MM.1S (cell line): Measurements from ENCODE around the gene HECTD4.

Source experiments
- DNase-seq: peaks from one replicate; pipeline ENCODE4 v3.0.0-alpha.2; 2015
- H2AFZ ChIP-seq: fragments of 300-600 bp; sonication (generic); 2 replicates; pipeline ENCODE4 v1.6.0; 2016; ENCODE audit warnings: antibody characterized with exemption, low read length
- H3F3A ChIP-seq: fragments of 300-600 bp; sonication (generic); 2 replicates; pipeline ENCODE4 v1.6.1; 2016; ENCODE audit warnings: mild to moderate bottlenecking, antibody characterized with exemption, low read length, moderate library complexity, mixed read lengths; ENCODE audit not compliant: insufficient read depth
- H3K27ac ChIP-seq: fragments of 300-600 bp; sonication (generic); 2 replicates; pipeline ENCODE4 v1.5.1; 2016; ENCODE audit warnings: mild to moderate bottlenecking, low read length
- H3K27me3 ChIP-seq: fragments of 300-600 bp; sonication (generic); replicated peaks from 2 replicates; pipeline ENCODE4 v1.6.0; 2016; ENCODE audit warnings: low read length; ENCODE audit not compliant: insufficient read depth
- H3K36me3 ChIP-seq: fragments of 300-600 bp; sonication (generic); replicated peaks from 2 replicates; pipeline ENCODE4 v1.6.1; 2016; ENCODE audit warnings: mild to moderate bottlenecking, low read length, mixed read lengths; ENCODE audit not compliant: insufficient read depth
- H3K4me1 ChIP-seq: fragments of 300-600 bp; sonication (generic); 2 replicates; pipeline ENCODE4 v1.6.1; 2016; ENCODE audit warnings: low read length, mixed read lengths
- H3K4me2 ChIP-seq: fragments of 300-600 bp; sonication (generic); 2 replicates; pipeline ENCODE4 v1.6.0; 2016; ENCODE audit warnings: low read depth, low read length
- H3K4me3 ChIP-seq: fragments of 300-600 bp; sonication (generic); 2 replicates; pipeline ENCODE4 v1.5.1; 2016; ENCODE audit warnings: low read length, mixed read lengths
- H3K79me2 ChIP-seq: fragments of 300-600 bp; sonication (generic); 2 replicates; pipeline ENCODE4 v1.6.1; 2016; ENCODE audit warnings: mixed run types, low read length, mixed read lengths
- H3K9ac ChIP-seq: fragments of 300-600 bp; sonication (generic); 2 replicates; pipeline ENCODE4 v1.6.1; 2016; ENCODE audit warnings: low read length, mixed read lengths
- H3K9me2 ChIP-seq: fragments of 300-600 bp; sonication (generic); replicated peaks from 2 replicates; pipeline ENCODE4 v1.6.1; 2016; ENCODE audit warnings: mild to moderate bottlenecking, low read length, mixed read lengths; ENCODE audit not compliant: insufficient read depth
- H3K9me3 ChIP-seq: fragments of 300-600 bp; sonication (generic); replicated peaks from 2 replicates; pipeline ENCODE4 v1.6.1; 2016; ENCODE audit warnings: mild to moderate bottlenecking, low read length, mixed read lengths; ENCODE audit not compliant: insufficient read depth
- H4K20me1 ChIP-seq: fragments of 300-600 bp; sonication (generic); 2 replicates; pipeline ENCODE4 v1.6.1; 2016; ENCODE audit warnings: mild to moderate bottlenecking, low read length, moderate library complexity, mixed read lengths; ENCODE audit not compliant: insufficient read depth
- CTCF ChIP-seq: fragments of 300-600 bp; sonication (generic); IDR thresholded peaks from 2 replicates; pipeline ENCODE4 v1.5.1; 2016; ENCODE audit warnings: antibody characterized with exemption, low read length, mixed read lengths
- EZH2 ChIP-seq: fragments of 300-600 bp; sonication (generic); optimal IDR thresholded peaks from 2 replicates; pipeline ENCODE3; 2017; ENCODE audit warnings: low read depth, mild to moderate bottlenecking, antibody characterized with exemption, low read length, mixed read lengths
- EZH2phosphoT487 ChIP-seq: fragments of 300-600 bp; sonication (generic); IDR thresholded peaks from 2 replicates; pipeline ENCODE4 v1.6.1; 2018; ENCODE audit warnings: antibody characterized with exemption, low read length

HECTD4 gene

GRCh38 chr12:112153181-112153892 lies 228.9 kb downstream of the HECTD4 start:
- no peaks in the 10 kb centered on the region for H3F3A ChIP-seq
- H3K27me3 ChIP-seq: no peaks in the 10 kb centered on the region
- no peak for DNase-seq
- H3K36me3 ChIP-seq: no peaks in the 10 kb centered on the region
- H4K20me1 ChIP-seq: no peaks in the 10 kb centered on the region
- H3K79me2 ChIP-seq: no peaks in the 10 kb centered on the region
- no peak overlapping the region for H3K27ac ChIP-seq
- no peak overlapping the region for H3K4me2 ChIP-seq
- TF ChIP-seq CTCF: no peak
- TF ChIP-seq EZH2phosphoT487: no peak
- TF ChIP-seq EZH2: no peak
- no peaks in the 10 kb centered on the region for H3K9me3 ChIP-seq
- H3K4me3 ChIP-seq: no peak overlapping the region
- H3K9me2 ChIP-seq: no peaks in the 10 kb centered on the region
- no peaks in the 10 kb centered on the region for H3K4me1 ChIP-seq
- no peak overlapping the region for H2AFZ ChIP-seq
- H3K9ac ChIP-seq: no peak overlapping the region

- Histone ChIP-seq H3K27ac (no peak overlapping the region), H4K20me1 (no peaks in the 10 kb centered on the region), H3K79me2 (no peaks in the 10 kb centered on the region), H3K4me3 (no peak overlapping the region), H3F3A (no peaks in the 10 kb centered on the region), H2AFZ (no peak overlapping the region), H3K9me3 (no peaks in the 10 kb centered on the region), H3K36me3 (no peaks in the 10 kb centered on the region), H3K4me2 (no peak overlapping the region), H3K4me1 (no peaks in the 10 kb centered on the region), H3K9me2 (no peaks in the 10 kb centered on the region), H3K9ac (no peak overlapping the region), H3K27me3 (no peaks in the 10 kb centered on the region)
- no peak for DNase-seq
- TF ChIP-seq EZH2phosphoT487 (no peak), CTCF (no peak), EZH2 (no peak)
These were observed 230.3 kb downstream of the HECTD4 start for GRCh38 chr12:112151766-112152541.

GRCh38 chr12:112149596-112149995 lies 232.6 kb downstream of the HECTD4 start:
- no peak for DNase-seq
- Histone ChIP-seq H3K9me3 (no peaks in the 10 kb centered on the region), H3K4me3 (no peak overlapping the region), H3K9me2 (no peaks in the 10 kb centered on the region), H3K27me3 (no peaks in the 10 kb centered on the region), H4K20me1 (no peaks in the 10 kb centered on the region), H3K36me3 (no peaks in the 10 kb centered on the region), H3K79me2 (no peaks in the 10 kb centered on the region), H3K4me2 (no peak overlapping the region), H3K9ac (no peak overlapping the region), H3F3A (no peaks in the 10 kb centered on the region), H2AFZ (no peak overlapping the region), H3K27ac (no peak overlapping the region), H3K4me1 (no peaks in the 10 kb centered on the region)
- no peak for TF ChIP-seq EZH2
- no peak for TF ChIP-seq EZH2phosphoT487
- no peak for TF ChIP-seq CTCF
